ENCODE measurements around the gene HASPIN. TPM values are rescaled to one million over a fixed set of nuclear protein-coding genes. Genes with fewer than 3 reads are reported as not detected.
"Not testable (repeated sequence)": the region's sequence is repeated elsewhere in the genome, so short reads cannot be mapped to it uniquely, and the experiment has no call there.

Gene HASPIN
- total and polyA plus RNA-seq, 3 donors from 2014 or later = 14.9 to 20.5 (median 16.7) TPM

- Histone ChIP-seq H3K27me3 (no peaks in the 10 kb centered on the region), H3K9me3 (no peaks in the 10 kb centered on the region), H3K4me1 (peaks cover 12% of the 10 kb centered on the region), H3K27ac (peak overlapping the region; percentile 76 to 87), H3K4me3 (peak overlapping the region; percentile 79 to 91), H3K36me3 (ENCODE audit: low read depth, missing control alignments) (no peaks in the 10 kb centered on the region)
- TF ChIP-seq POLR2A (IDR thresholded peaks at IDR 0.05) (no peak), CTCF (IDR thresholded peaks at IDR 0.05) (no peak)
- WGBS, 2 donors = 0 to 1% methylated on average over 10 to 13 of the region's 13 CpGs
- intact Hi-C loops (cut with DNase I; ENCODE audit: low total_unique reads) = no loop called here
- DNase-seq = no peak
These were observed 531 bp upstream of the HASPIN start for GRCh38 chr17:3723188-3723555.

- Histone ChIP-seq H3K36me3 (ENCODE audit: low read depth, missing control alignments) (no peaks in the 10 kb centered on the region), H3K27me3 (no peaks in the 10 kb centered on the region), H3K4me1 (peaks cover 12% of the 10 kb centered on the region), H3K9me3 (no peaks in the 10 kb centered on the region), H3K4me3 (peak overlapping the region; percentile 79 to 91), H3K27ac (peak overlapping the region in 1 of 2 donors; percentile 87)
- WGBS, 2 donors = 22 to 24% methylated on average over 11 to 19 of the region's 27 CpGs
- no peak for DNase-seq
- TF ChIP-seq POLR2A (IDR thresholded peaks at IDR 0.05) (no peak), CTCF (IDR thresholded peaks at IDR 0.05) (no peak)
- intact Hi-C loops (cut with DNase I; ENCODE audit: low total_unique reads) = no loop called here
These were observed 825 bp downstream of the HASPIN start for GRCh38 chr17:3724378-3725077.

- Histone ChIP-seq H3K9me3 (no peaks in the 10 kb centered on the region), H3K27me3 (no peaks in the 10 kb centered on the region), H3K4me3 (no peak overlapping the region), H3K36me3 (ENCODE audit: low read depth, missing control alignments) (no peaks in the 10 kb centered on the region), H3K4me1 (peaks cover 12% of the 10 kb centered on the region), H3K27ac (no peak overlapping the region)
- DNase-seq = no peak
- TF ChIP-seq POLR2A (IDR thresholded peaks at IDR 0.05) = no peak
- TF ChIP-seq CTCF (IDR thresholded peaks at IDR 0.05) = no peak
- 53 to 85% methylated on average over 2 of the region's 2 CpGs for WGBS, 2 donors
- intact Hi-C loops (cut with DNase I; ENCODE audit: low total_unique reads) = no loop called here
These were observed 3.3 kb downstream of the HASPIN start for GRCh38 chr17:3727041-3727440.

GRCh38 chr17:3728099-3728498 lies 4.4 kb downstream of the HASPIN start:
- H3K27ac ChIP-seq; H3K36me3 ChIP-seq (ENCODE audit: low read depth, missing control alignments); DNase-seq; H3K9me3 ChIP-seq; intact Hi-C loops (cut with DNase I; ENCODE audit: low total_unique reads); H3K4me3 ChIP-seq; H3K27me3 ChIP-seq: not testable (repeated sequence)
- 93 to 96% methylated on average over 3 of the region's 3 CpGs for WGBS, 2 donors
- peaks cover 13% of the 10 kb centered on the region for H3K4me1 ChIP-seq

GRCh38 chr17:3729881-3730280 lies 6.2 kb downstream of the HASPIN start:
- 75 to 92% methylated on average over 6 of the region's 6 CpGs for WGBS, 2 donors
- DNase-seq = no peak
- intact Hi-C loops (cut with DNase I; ENCODE audit: low total_unique reads) = no loop called here

More at GRCh38 chr17:3729881-3730280, 6.2 kb downstream of the HASPIN start:
- Histone ChIP-seq H3K4me1 (peaks cover 8% of the 10 kb centered on the region), H3K27me3 (no peaks in the 10 kb centered on the region), H3K4me3 (no peak overlapping the region), H3K9me3 (no peaks in the 10 kb centered on the region), H3K27ac (no peak overlapping the region), H3K36me3 (ENCODE audit: low read depth, missing control alignments) (no peaks in the 10 kb centered on the region)
- TF ChIP-seq POLR2A (IDR thresholded peaks at IDR 0.05) (no peak), CTCF (IDR thresholded peaks at IDR 0.05) (no peak)

All from testis (tissue), 3 donors.